ENCODE data around the gene PLEKHD1. TPM values are rescaled to one million over a fixed set of nuclear protein-coding genes. Genes with fewer than 3 reads are reported as not detected.

Gene PLEKHD1
- total and polyA plus RNA-seq, 4 experiments from 2014 or later: 0.13 to 0.32 (median 0.30) TPM; not detected in 1

- peaks cover 0 to 3% (median 0%) of the 10 kb centered on the region in 8 donors for H3K9me3 Mint-ChIP-seq
Measured at GRCh38 chr14:69480136-69480535, 4.4 kb upstream of the PLEKHD1 start.

GRCh38 chr14:69481815-69482568 is 2.5 kb upstream of the PLEKHD1 start:
- Histone ChIP-seq H3K4me3 (ENCODE audit: low read length in 2 of 2) (no peak overlapping the region), H3K36me3 (ENCODE audit: insufficient read depth, low read length) (no peaks in the 10 kb centered on the region), H3K27me3 (ENCODE audit: insufficient read depth, low read length) (peaks cover 3% of the 10 kb centered on the region), H3K4me1 (ENCODE audit: insufficient read depth, low read length) (no peaks in the 10 kb centered on the region), H3K9me3 (ENCODE audit: control insufficient read depth in 1 of 2, low read length in 2 of 2) (no peaks in the 10 kb centered on the region), H3K27ac (ENCODE audit: low read depth, low read length) (no peak overlapping the region)
- peaks cover 0 to 7% (median 3%) of the 10 kb centered on the region in 4 donors for H3K4me1 Mint-ChIP-seq
- H3K27me3 Mint-ChIP-seq: peaks cover 21 to 29% of the 10 kb centered on the region in 2 donors
- H3K4me3 Mint-ChIP-seq: no peak overlapping the region
- H3K27ac Mint-ChIP-seq: no peak overlapping the region
- H3K36me3 Mint-ChIP-seq: no peaks in the 10 kb centered on the region
- POLR2A ChIA-PET (ENCODE audit: partially characterized antibody): no interaction called here
- CTCF ChIA-PET (ENCODE audit: partially characterized antibody): no interaction called here
- DNase-seq: no peak
- no peaks in the 10 kb centered on the region for H3K9me3 Mint-ChIP-seq
- intact Hi-C loops (cut with micrococcal nuclease): no loop called here

More at GRCh38 chr14:69480136-69480535, 4.4 kb upstream of the PLEKHD1 start:
- Histone ChIP-seq H3K4me1 (ENCODE audit: insufficient read depth, low read length) (no peaks in the 10 kb centered on the region), H3K4me3 (ENCODE audit: low read length in 2 of 2) (no peak overlapping the region), H3K27me3 (ENCODE audit: insufficient read depth, low read length) (peaks cover 3% of the 10 kb centered on the region), H3K36me3 (ENCODE audit: insufficient read depth, low read length) (no peaks in the 10 kb centered on the region), H3K9me3 (ENCODE audit: control insufficient read depth in 1 of 2, low read length in 2 of 2) (no peaks in the 10 kb centered on the region), H3K27ac (ENCODE audit: low read depth, low read length) (no peak overlapping the region)
- CTCF ChIA-PET (ENCODE audit: partially characterized antibody): no interaction called here
- H3K4me3 Mint-ChIP-seq: no peak overlapping the region
- H3K27ac Mint-ChIP-seq: no peak overlapping the region
- H3K4me1 Mint-ChIP-seq: peaks cover 0 to 7% (median under 1%) of the 10 kb centered on the region in 4 donors
- H3K27me3 Mint-ChIP-seq: peaks cover 10 to 15% of the 10 kb centered on the region in 2 donors
- no peak for DNase-seq
- H3K36me3 Mint-ChIP-seq: no peaks in the 10 kb centered on the region
- POLR2A ChIA-PET (ENCODE audit: partially characterized antibody): no interaction called here
- intact Hi-C loops (cut with micrococcal nuclease): no loop called here

- ChIA-PET POLR2A (ENCODE audit: partially characterized antibody) (no interaction called here), CTCF (ENCODE audit: partially characterized antibody) (interaction anchor here (1.1 kb wide), 1 partner anchor 41 kb away, joined by 3 read pairs; no protein-coding TSS in a partner anchor)
- H3K4me1 Mint-ChIP-seq: peaks cover 0 to 7% (median 3%) of the 10 kb centered on the region in 4 donors
- H3K27ac ChIP-seq (ENCODE audit: low read depth, low read length): no peak overlapping the region
- no peaks in the 10 kb centered on the region for H3K36me3 ChIP-seq (ENCODE audit: insufficient read depth, low read length)
- H3K9me3 ChIP-seq (ENCODE audit: control insufficient read depth in 1 of 2, low read length in 2 of 2): no peaks in the 10 kb centered on the region
- H3K9me3 Mint-ChIP-seq: no peaks in the 10 kb centered on the region
- intact Hi-C loops (cut with micrococcal nuclease): no loop called here
- no peak overlapping the region for H3K27ac Mint-ChIP-seq
- H3K27me3 Mint-ChIP-seq: peaks cover 29 to 37% of the 10 kb centered on the region in 2 donors
- H3K36me3 Mint-ChIP-seq: no peaks in the 10 kb centered on the region
- DNase-seq: no peak
- H3K27me3 ChIP-seq (ENCODE audit: insufficient read depth, low read length): peaks cover 7% of the 10 kb centered on the region
- H3K4me3 ChIP-seq (ENCODE audit: low read length in 2 of 2): no peak overlapping the region
- no peaks in the 10 kb centered on the region for H3K4me1 ChIP-seq (ENCODE audit: insufficient read depth, low read length)
- H3K4me3 Mint-ChIP-seq: peak overlapping the region in 3 of 8 donors; percentile 20 to 48 (median 31)
Measured at GRCh38 chr14:69483765-69484443, 624 bp upstream of the PLEKHD1 start.

- Mint-ChIP-seq H3K36me3 (no peaks in the 10 kb centered on the region), H3K27ac (no peak overlapping the region), H3K9me3 (no peaks in the 10 kb centered on the region), H3K4me3 (no peak overlapping the region), H3K27me3 (peaks cover 27 to 32% of the 10 kb centered on the region in 2 donors), H3K4me1 (peaks cover 0 to 7% (median 3%) of the 10 kb centered on the region in 4 donors)
- Histone ChIP-seq H3K9me3 (ENCODE audit: control insufficient read depth in 1 of 2, low read length in 2 of 2) (no peaks in the 10 kb centered on the region), H3K36me3 (ENCODE audit: insufficient read depth, low read length) (no peaks in the 10 kb centered on the region), H3K4me3 (ENCODE audit: low read length in 2 of 2) (no peak overlapping the region), H3K27me3 (ENCODE audit: insufficient read depth, low read length) (peaks cover 7% of the 10 kb centered on the region), H3K4me1 (ENCODE audit: insufficient read depth, low read length) (no peaks in the 10 kb centered on the region), H3K27ac (ENCODE audit: low read depth, low read length) (no peak overlapping the region)
- no peak for DNase-seq
- CTCF ChIA-PET (ENCODE audit: partially characterized antibody): no interaction called here
- POLR2A ChIA-PET (ENCODE audit: partially characterized antibody): no interaction called here
- intact Hi-C loops (cut with micrococcal nuclease): no loop called here
Measured at GRCh38 chr14:69485315-69485660, 760 bp downstream of the PLEKHD1 start.

- Mint-ChIP-seq H3K4me1 (peaks cover 0 to 7% (median 3%) of the 10 kb centered on the region in 4 donors), H3K27ac (no peak overlapping the region), H3K36me3 (no peaks in the 10 kb centered on the region), H3K4me3 (no peak overlapping the region), H3K9me3 (no peaks in the 10 kb centered on the region), H3K27me3 (peaks cover 27 to 33% of the 10 kb centered on the region in 2 donors)
- H3K27ac ChIP-seq (ENCODE audit: low read depth, low read length): no peak overlapping the region
- POLR2A ChIA-PET (ENCODE audit: partially characterized antibody): no interaction called here
- no peaks in the 10 kb centered on the region for H3K4me1 ChIP-seq (ENCODE audit: insufficient read depth, low read length)
- CTCF ChIA-PET (ENCODE audit: partially characterized antibody): interaction anchor here (1.2 kb wide), 1 partner anchor 23 kb away, joined by 3 read pairs; no protein-coding TSS in a partner anchor
- H3K9me3 ChIP-seq (ENCODE audit: control insufficient read depth in 1 of 2, low read length in 2 of 2): no peaks in the 10 kb centered on the region
- intact Hi-C loops (cut with micrococcal nuclease): no loop called here
- no peaks in the 10 kb centered on the region for H3K36me3 ChIP-seq (ENCODE audit: insufficient read depth, low read length)
- H3K4me3 ChIP-seq (ENCODE audit: low read length in 2 of 2): no peak overlapping the region
- H3K27me3 ChIP-seq (ENCODE audit: insufficient read depth, low read length): peaks cover 7% of the 10 kb centered on the region
- no peak for DNase-seq
Measured at GRCh38 chr14:69485701-69486100, 1.2 kb downstream of the PLEKHD1 start.

GRCh38 chr14:69487226-69487625 is 2.7 kb downstream of the PLEKHD1 start:
- Histone ChIP-seq H3K36me3 (ENCODE audit: insufficient read depth, low read length) (no peaks in the 10 kb centered on the region), H3K9me3 (ENCODE audit: control insufficient read depth in 1 of 2, low read length in 2 of 2) (no peaks in the 10 kb centered on the region), H3K27me3 (ENCODE audit: insufficient read depth, low read length) (peaks cover 7% of the 10 kb centered on the region), H3K27ac (ENCODE audit: low read depth, low read length) (no peak overlapping the region), H3K4me3 (ENCODE audit: low read length in 2 of 2) (no peak overlapping the region), H3K4me1 (ENCODE audit: insufficient read depth, low read length) (no peaks in the 10 kb centered on the region)
- Mint-ChIP-seq H3K4me3 (peak overlapping the region in 1 of 8 donors; percentile 5), H3K27me3 (peaks cover 27 to 35% of the 10 kb centered on the region in 2 donors), H3K36me3 (no peaks in the 10 kb centered on the region), H3K27ac (no peak overlapping the region), H3K4me1 (peaks cover 0 to 7% (median 3%) of the 10 kb centered on the region in 4 donors), H3K9me3 (no peaks in the 10 kb centered on the region)
- POLR2A ChIA-PET (ENCODE audit: partially characterized antibody): no interaction called here
- CTCF ChIA-PET (ENCODE audit: partially characterized antibody): no interaction called here
- intact Hi-C loops (cut with micrococcal nuclease): no loop called here
- no peak for DNase-seq

- H3K36me3 Mint-ChIP-seq: no peaks in the 10 kb centered on the region
- H3K4me1 Mint-ChIP-seq: peaks cover 0 to 7% (median 3%) of the 10 kb centered on the region in 4 donors
- no peak overlapping the region for H3K27ac Mint-ChIP-seq
- Histone ChIP-seq H3K36me3 (ENCODE audit: insufficient read depth, low read length) (no peaks in the 10 kb centered on the region), H3K9me3 (ENCODE audit: control insufficient read depth in 1 of 2, low read length in 2 of 2) (no peaks in the 10 kb centered on the region), H3K4me1 (ENCODE audit: insufficient read depth, low read length) (no peaks in the 10 kb centered on the region), H3K27ac (ENCODE audit: low read depth, low read length) (no peak overlapping the region), H3K27me3 (ENCODE audit: insufficient read depth, low read length) (peaks cover 7% of the 10 kb centered on the region), H3K4me3 (ENCODE audit: low read length in 2 of 2) (no peak overlapping the region)
- ChIA-PET POLR2A (ENCODE audit: partially characterized antibody) (no interaction called here), CTCF (ENCODE audit: partially characterized antibody) (no interaction called here)
- H3K4me3 Mint-ChIP-seq: no peak overlapping the region
- intact Hi-C loops (cut with micrococcal nuclease): no loop called here
- H3K9me3 Mint-ChIP-seq: no peaks in the 10 kb centered on the region
- no peak for DNase-seq
- peaks cover 27 to 33% of the 10 kb centered on the region in 2 donors for H3K27me3 Mint-ChIP-seq
Measured at GRCh38 chr14:69487771-69488170, 3.2 kb downstream of the PLEKHD1 start.
